ENCODE data around the gene SSBP3.
"Not testable (repeated sequence)": the region's sequence is repeated elsewhere in the genome, so short reads cannot be mapped to it uniquely, and the experiment has no call there.

The SSBP3 gene

GRCh38 chr1:54406339-54407153, at the start of gene SSBP3:
Gene SSBP3 (minus strand): TSS chr1:54406394.
- no peak for FAIRE-seq

GRCh38 chr1:54453509-54453908, 47.3 kb upstream of the SSBP3 start:
- FAIRE-seq, result no peak

GRCh38 chr1:54453022-54453421, 46.8 kb upstream of the SSBP3 start:
- FAIRE-seq, result no peak

GRCh38 chr1:54449431-54449830, 43.2 kb upstream of the SSBP3 start:
- not testable (repeated sequence) for FAIRE-seq

GRCh38 chr1:54448801-54449200, 42.6 kb upstream of the SSBP3 start:
- FAIRE-seq, result not testable (repeated sequence)

GRCh38 chr1:54447081-54447480, 40.9 kb upstream of the SSBP3 start:
- not testable (repeated sequence) for FAIRE-seq

GRCh38 chr1:54442185-54442584, 36.0 kb upstream of the SSBP3 start:
- FAIRE-seq, result no peak

GRCh38 chr1:54439550-54440223, 33.5 kb upstream of the SSBP3 start:
- no peak for FAIRE-seq

GRCh38 chr1:54437783-54438182, 31.6 kb upstream of the SSBP3 start:
- FAIRE-seq, result no peak

- FAIRE-seq, result no peak
These were observed 30.6 kb upstream of the SSBP3 start for GRCh38 chr1:54436826-54437225.

- no peak for FAIRE-seq
These were observed 23.6 kb upstream of the SSBP3 start for GRCh38 chr1:54429838-54430237.

- FAIRE-seq, result no peak
These were observed 22.8 kb upstream of the SSBP3 start for GRCh38 chr1:54428837-54429518.

GRCh38 chr1:54425152-54425584, 19.0 kb upstream of the SSBP3 start:
- FAIRE-seq, result no peak

- no peak for FAIRE-seq
These were observed 18.2 kb upstream of the SSBP3 start for GRCh38 chr1:54424398-54424797.

- FAIRE-seq, result no peak
These were observed 14.9 kb upstream of the SSBP3 start for GRCh38 chr1:54421101-54421504.

GRCh38 chr1:54418598-54418997, 12.4 kb upstream of the SSBP3 start:
- FAIRE-seq, result not testable (repeated sequence)

- FAIRE-seq, result no peak
These were observed 10.9 kb upstream of the SSBP3 start for GRCh38 chr1:54417123-54417522.

GRCh38 chr1:54416435-54416834, 10.2 kb upstream of the SSBP3 start:
- FAIRE-seq, result no peak

GRCh38 chr1:54415991-54416390, 9.8 kb upstream of the SSBP3 start:
- no peak for FAIRE-seq

GRCh38 chr1:54415533-54415932, 9.3 kb upstream of the SSBP3 start:
- no peak for FAIRE-seq

GRCh38 chr1:54413732-54414131, 7.5 kb upstream of the SSBP3 start:
- FAIRE-seq, result no peak

- FAIRE-seq, result no peak
These were observed 7.1 kb upstream of the SSBP3 start for GRCh38 chr1:54413295-54413694.

GRCh38 chr1:54410359-54410758, 4.2 kb upstream of the SSBP3 start:
- FAIRE-seq, result no peak

Data from A204.1 (cell line).